Caco-2 (cell line): ENCODE results near the gene SPOCK1. TPM values are rescaled to one million over a fixed set of nuclear protein-coding genes. Genes with fewer than 3 reads are reported as not detected.

Source experiments
- BruUV-seq: library from RNA; stranded (reverse); fragments of 400-500 nt; replicated peaks from 2 replicates; lab custom pipeline; 2021; lab: Mats Ljungman, UMichigan
- CTCF ChIA-PET: fragments of 300-600 bp; sonication (Branson Sonifier 250); formaldehyde crosslinking; loops from one replicate; lab custom pipeline; 2022; ENCODE audit warnings: antibody characterized with exemption; lab: Charles Lee
- POLR2A ChIA-PET: fragments of 300-600 bp; sonication (Branson Sonifier 250); formaldehyde crosslinking; loops from one replicate; lab custom pipeline; 2022; ENCODE audit warnings: antibody characterized with exemption; lab: Charles Lee
- DNase-seq, 2 experiments: peaks; one replicate each; pipeline versions ENCODE4 v3.0.0 to v3.0.0-alpha.2; 2020 to 2022
- H3K27me3 ChIP-seq: replicated peaks from 2 replicates; pipeline ENCODE4 v1.6.0; 2011; ENCODE audit warnings: low read length; ENCODE audit not compliant: control insufficient read depth, insufficient read depth
- H3K36me3 ChIP-seq: 2 replicates; pipeline ENCODE4 v1.5.1; 2011; ENCODE audit warnings: low read length; ENCODE audit not compliant: control insufficient read depth, insufficient read depth
- H3K4me1 ChIP-seq: fragments of 250-450 bp; sonication (Bioruptor Pico); 2 replicates; pipeline ENCODE4 v1.5.1; 2020; ENCODE audit warnings: mild to moderate bottlenecking
- H3K4me3 ChIP-seq: 2 replicates; pipeline ENCODE4 v1.5.1; 2011; ENCODE audit warnings: low read depth, mild to moderate bottlenecking, control low read depth, low read length
- H3K9me3 ChIP-seq: fragments of 250-450 bp; sonication (Bioruptor Pico); 2 replicates; pipeline ENCODE4 v1.5.1; 2020; ENCODE audit warnings: mild to moderate bottlenecking, moderate library complexity
- H3K27ac Mint-ChIP-seq: one replicate; pipeline ENCODE4 v1.8.0; 2022; ENCODE audit warnings: mixed read lengths; ENCODE audit not compliant: unreplicated experiment
- H3K27me3 Mint-ChIP-seq: one replicate; pipeline ENCODE4 v1.8.0; 2022; ENCODE audit warnings: mixed read lengths; ENCODE audit not compliant: insufficient read depth, unreplicated experiment
- H3K36me3 Mint-ChIP-seq: one replicate; pipeline ENCODE4 v1.8.0; 2022; ENCODE audit warnings: mild to moderate bottlenecking, mixed read lengths; ENCODE audit not compliant: insufficient read depth, unreplicated experiment
- H3K4me1 Mint-ChIP-seq: one replicate; pipeline ENCODE4 v1.8.0; 2022; ENCODE audit warnings: low read depth, mixed read lengths; ENCODE audit not compliant: unreplicated experiment
- H3K4me3 Mint-ChIP-seq: one replicate; pipeline ENCODE4 v1.8.0; 2022; ENCODE audit warnings: mild to moderate bottlenecking, moderate library complexity, mixed read lengths; ENCODE audit not compliant: unreplicated experiment
- H3K9me3 Mint-ChIP-seq: one replicate; pipeline ENCODE4 v1.8.0; 2022; ENCODE audit warnings: mixed read lengths; ENCODE audit not compliant: unreplicated experiment
- CTCF ChIP-seq, 2 experiments: fragments of 200-600 bp in 1 of 2; IDR thresholded peaks; 1 replicate in 1 of 2; 2 replicates in 1 of 2; pipeline versions ENCODE4 v1.5.1 to v1.8.0; 2011 to 2022; ENCODE audit warnings: antibody characterized with exemption in 1 of 2, control low read depth in 1 of 2, inconsistent platforms in 1 of 2, low read depth in 1 of 2, low read length in 1 of 2, mild to moderate bottlenecking in 1 of 2, moderate library complexity in 1 of 2; ENCODE audit not compliant: insufficient read depth in 1 of 2, severe bottlenecking in 1 of 2, unreplicated experiment in 1 of 2
- intact Hi-C: fragments of 100-400 bp; cut with micrococcal nuclease; formaldehyde crosslinking; loops from one replicate; pipeline ENCODE4 v1.10.0; 2022; ENCODE audit not compliant: unreplicated experiment
- total RNA-seq: library from RNA; stranded (reverse); gene quantifications from 2 replicates; pipeline ENCODE4 v1.2.3, GENCODE V29; 2022

SPOCK1 gene
- total RNA-seq, 1 experiment from 2014 or later = not detected

- DNase-seq = no peak
- Mint-ChIP-seq H3K36me3 (no peaks in the 10 kb centered on the region), H3K4me3 (no peak overlapping the region), H3K9me3 (no peaks in the 10 kb centered on the region), H3K27ac (no peak overlapping the region), H3K27me3 (peaks cover 27% of the 10 kb centered on the region), H3K4me1 (no peaks in the 10 kb centered on the region)
- POLR2A ChIA-PET = no interaction called here
- intact Hi-C loops = no loop called here
- no peaks in the 10 kb centered on the region for H3K9me3 ChIP-seq
- peaks cover 2% of the 10 kb centered on the region for H3K27me3 ChIP-seq
- CTCF ChIA-PET = no interaction called here
- no peak for TF ChIP-seq CTCF (IDR thresholded peaks at IDR 0.05; ENCODE audit: insufficient read depth in 1 of 2, low read depth in 1 of 2, low read length in 1 of 2, severe bottlenecking in 1 of 2, unreplicated experiment in 1 of 2)
- no peaks in the 10 kb centered on the region for H3K36me3 ChIP-seq
- BruUV-seq = no TSS peak
- no peak overlapping the region for H3K4me3 ChIP-seq
- no peaks in the 10 kb centered on the region for H3K4me1 ChIP-seq
Measured at GRCh38 chr5:137115152-137115551, 384.0 kb downstream of the SPOCK1 start.

- BruUV-seq = no TSS peak
Measured at GRCh38 chr5:137114529-137114928, 384.6 kb downstream of the SPOCK1 start.

GRCh38 chr5:137113939-137114338 lies 385.2 kb downstream of the SPOCK1 start:
- Mint-ChIP-seq H3K27ac (no peak overlapping the region), H3K9me3 (no peaks in the 10 kb centered on the region), H3K4me3 (no peak overlapping the region), H3K36me3 (no peaks in the 10 kb centered on the region), H3K4me1 (no peaks in the 10 kb centered on the region), H3K27me3 (peaks cover 26% of the 10 kb centered on the region)
- no peak for TF ChIP-seq CTCF (IDR thresholded peaks at IDR 0.05; ENCODE audit: insufficient read depth in 1 of 2, low read depth in 1 of 2, low read length in 1 of 2, severe bottlenecking in 1 of 2, unreplicated experiment in 1 of 2)
- DNase-seq = no peak
- ChIA-PET CTCF (no interaction called here), POLR2A (no interaction called here)
- Histone ChIP-seq H3K9me3 (no peaks in the 10 kb centered on the region), H3K27me3 (no peaks in the 10 kb centered on the region; the same call in none of the 2 replicates), H3K36me3 (no peaks in the 10 kb centered on the region), H3K4me1 (no peaks in the 10 kb centered on the region), H3K4me3 (no peak overlapping the region)
- no TSS peak for BruUV-seq
- intact Hi-C loops = no loop called here

More at GRCh38 chr5:137114529-137114928, 384.6 kb downstream of the SPOCK1 start:
- Mint-ChIP-seq H3K36me3 (no peaks in the 10 kb centered on the region), H3K27me3 (peaks cover 26% of the 10 kb centered on the region), H3K4me1 (no peaks in the 10 kb centered on the region), H3K9me3 (no peaks in the 10 kb centered on the region), H3K27ac (no peak overlapping the region), H3K4me3 (no peak overlapping the region)
- Histone ChIP-seq H3K36me3 (no peaks in the 10 kb centered on the region), H3K4me3 (no peak overlapping the region), H3K9me3 (no peaks in the 10 kb centered on the region), H3K4me1 (no peaks in the 10 kb centered on the region), H3K27me3 (no peaks in the 10 kb centered on the region; the same call in none of the 2 replicates)
- no peak for TF ChIP-seq CTCF (IDR thresholded peaks at IDR 0.05; ENCODE audit: insufficient read depth in 1 of 2, low read depth in 1 of 2, low read length in 1 of 2, severe bottlenecking in 1 of 2, unreplicated experiment in 1 of 2)
- DNase-seq = no peak
- intact Hi-C loops = no loop called here
- CTCF ChIA-PET = no interaction called here
- POLR2A ChIA-PET = no interaction called here
